Activated effector memory CD4-positive, alpha-beta T cell treated with anti-CD3 and anti-CD28 coated beads, Interleukin-2, amount 50 U/mL, for 16 hours (primary cell): ENCODE results near the gene DEFB124.
"Not testable (repeated sequence)": the region's sequence is repeated elsewhere in the genome, so short reads cannot be mapped to it uniquely, and the experiment has no call there.

Source experiments
- DNase-seq: peaks from one replicate; pipeline ENCODE4 v3.0.0-alpha.2; 2020

The DEFB124 gene

DNA sequence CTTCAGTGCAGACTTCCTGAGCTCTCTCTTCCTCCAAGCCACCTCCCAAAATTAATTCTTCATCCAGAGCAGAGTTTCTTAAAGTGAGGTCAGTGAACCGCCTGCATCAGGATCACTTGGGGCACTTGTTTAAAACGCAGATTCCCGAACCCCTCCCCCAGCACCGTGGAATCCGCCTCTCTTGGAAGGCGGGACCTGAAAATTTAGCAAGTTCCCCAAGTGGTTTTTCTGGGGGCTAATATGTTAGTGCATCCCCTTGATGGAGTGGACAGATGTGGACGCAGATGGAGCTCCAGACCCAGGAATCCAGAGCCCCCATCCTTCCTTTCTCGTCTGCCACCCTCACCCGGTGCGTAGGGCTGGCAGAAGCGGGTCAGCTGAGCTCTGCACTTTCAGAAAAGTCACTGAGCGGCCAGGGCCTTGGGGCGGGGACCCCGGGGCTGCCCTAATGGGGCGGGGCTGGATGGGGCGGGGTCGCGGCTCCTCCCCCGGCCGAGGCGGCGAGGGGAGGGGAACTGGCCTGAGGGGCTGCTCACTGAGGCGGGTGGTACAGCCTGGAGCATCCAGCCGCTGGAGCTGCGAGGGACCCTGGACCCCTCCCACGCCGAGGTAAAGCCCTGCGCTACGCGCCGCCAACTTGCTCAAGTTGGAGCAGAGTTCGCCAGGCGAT, at the start of gene DEFB124, which contains the start of gene REM1:
Gene DEFB124 (minus strand): TSS at position 370 of the 670 bp plus-strand sequence. CDS start 2,114 bp downstream, outside the sequence.
Gene REM1 (plus strand): TSS at position 531 of the 670 bp plus-strand sequence. CDS start 1,158 bp downstream, outside the sequence.
- peak; percentile 53 for DNase-seq

DNA sequence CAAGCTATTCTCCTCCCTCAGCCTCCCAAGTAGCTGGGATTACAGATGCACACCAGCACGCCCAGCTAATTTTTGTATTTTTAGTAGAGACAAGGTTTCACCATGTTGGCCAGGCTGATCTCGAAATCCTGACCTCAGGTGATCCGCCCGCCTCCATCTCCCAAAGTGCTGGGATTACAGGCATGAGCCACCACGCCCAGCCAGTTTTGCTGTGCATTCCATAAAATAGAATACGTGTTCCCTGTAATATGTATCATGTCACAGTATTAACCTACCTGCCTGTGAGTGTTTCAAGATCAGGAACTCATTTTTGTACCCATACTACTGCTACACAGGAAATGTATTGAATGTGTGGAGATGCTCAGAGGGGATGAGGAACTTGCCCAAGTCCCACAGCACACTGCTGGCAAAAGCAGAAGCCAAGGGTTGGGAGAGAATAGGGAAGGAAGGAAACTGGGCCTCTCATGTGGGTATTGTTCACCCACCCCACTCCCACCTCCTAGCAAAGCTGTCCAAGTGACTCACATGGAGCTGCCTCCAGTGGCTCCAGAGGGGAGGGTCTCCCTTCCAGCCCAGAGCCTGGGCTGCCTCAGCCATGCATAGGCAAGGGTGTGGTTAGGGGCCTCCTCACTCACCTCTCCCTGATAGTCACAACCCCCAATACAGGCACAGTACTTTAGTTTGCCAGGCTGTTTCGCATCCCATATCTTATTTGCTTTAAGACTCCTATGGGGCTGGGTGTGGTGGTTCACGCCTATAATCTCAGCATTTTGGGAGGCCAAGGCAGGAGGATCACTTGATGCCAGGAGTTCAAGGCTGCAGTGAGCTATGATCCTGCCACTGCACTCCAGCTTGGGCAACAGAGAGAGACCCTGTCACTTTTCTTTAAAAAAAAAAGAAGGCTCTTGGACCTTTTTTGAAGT, 48.7 kb upstream of the DEFB124 start:
- DNase-seq: no peak

DNA sequence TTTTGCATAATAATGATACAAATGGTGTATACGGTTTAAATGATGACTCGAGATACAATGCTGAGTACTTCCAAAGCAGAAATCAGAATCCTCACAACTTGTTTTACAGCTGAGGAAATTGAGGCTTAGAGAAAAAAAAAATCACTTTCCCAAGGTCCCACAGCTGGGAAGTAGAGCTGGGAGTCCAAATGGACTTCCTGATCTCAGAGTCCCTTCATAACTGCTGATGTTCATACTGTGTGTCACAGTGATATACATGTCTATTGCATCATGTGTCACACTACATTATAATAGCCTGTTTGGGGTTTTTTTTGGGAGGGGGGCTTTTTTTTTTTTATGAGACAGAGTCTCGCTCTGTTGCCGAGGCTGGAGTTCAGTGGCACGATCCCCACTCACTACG, 47.8 kb upstream of the DEFB124 start:
- no peak for DNase-seq

- DNase-seq: not testable (repeated sequence)
Observed at GRCh38 chr20:31521267-31521666, 46.3 kb upstream of the DEFB124 start.

DNA sequence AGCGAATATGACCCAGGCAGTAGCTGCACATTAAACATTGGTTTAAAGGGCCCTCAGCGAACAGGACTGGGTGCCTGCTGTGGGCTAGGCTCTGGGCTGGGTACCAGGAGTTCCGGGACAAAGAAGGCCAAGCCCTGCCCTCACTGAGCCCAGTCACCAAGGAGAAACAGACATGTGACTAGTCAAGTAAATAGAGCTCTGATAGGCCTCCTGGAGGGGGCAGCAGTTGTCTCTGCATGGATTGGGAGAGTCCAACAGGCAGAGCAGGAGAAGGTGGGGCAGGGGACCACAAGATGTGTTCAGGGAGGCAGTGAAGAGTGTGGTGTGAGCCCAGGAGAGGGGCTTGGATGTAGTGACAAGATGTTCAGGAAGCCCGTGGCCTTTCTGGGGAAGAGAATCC, 42.4 kb upstream of the DEFB124 start:
- no peak for DNase-seq

DNA sequence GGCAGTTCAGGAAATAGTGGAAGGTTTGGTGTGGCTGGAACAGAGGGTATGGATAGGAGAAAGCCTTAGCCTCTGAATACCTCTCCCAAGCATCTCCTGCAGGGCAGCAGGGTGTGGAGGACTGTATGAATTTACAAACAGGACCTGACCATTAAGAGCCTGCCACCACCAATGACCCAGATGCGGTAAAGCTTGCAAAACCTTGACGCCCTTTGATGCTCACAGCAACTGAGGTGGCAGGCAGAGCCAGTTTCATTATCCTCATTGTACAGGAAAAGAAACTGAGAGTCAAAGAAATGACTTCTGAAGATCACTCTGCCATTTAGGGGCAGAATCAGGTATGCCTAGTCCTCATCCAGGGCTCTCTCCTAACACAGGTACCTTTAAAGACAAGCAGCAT, 41.7 kb upstream of the DEFB124 start:
- DNase-seq: peak; percentile 66

GRCh38 chr20:31516166-31516565, 41.2 kb upstream of the DEFB124 start:
- DNase-seq: no peak

DNA sequence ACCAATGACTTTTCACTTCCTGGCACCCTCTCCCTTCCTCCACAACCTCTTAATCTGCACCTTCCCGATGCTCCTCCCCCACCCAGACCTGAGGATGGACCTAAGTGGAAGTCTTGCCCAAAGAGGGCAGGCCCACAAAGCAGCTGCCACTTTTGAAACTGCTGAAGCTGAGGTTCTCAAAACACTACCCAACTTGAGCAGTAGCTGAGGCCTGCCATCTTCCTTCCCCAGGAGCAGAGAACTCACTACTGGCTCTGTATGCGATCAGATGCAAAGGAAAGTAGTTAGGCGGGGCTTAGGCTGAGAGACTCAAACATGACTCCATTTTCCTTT, 40.8 kb upstream of the DEFB124 start:
- peak; percentile 62 for DNase-seq

- no peak for DNase-seq
Observed at GRCh38 chr20:31515072-31515774, 40.3 kb upstream of the DEFB124 start.

GRCh38 chr20:31514154-31515071, 39.5 kb upstream of the DEFB124 start, which contains the start of gene HM13:
Gene HM13, plus strand, starts transcription at chr20:31514442. Its CDS starts 110 bp downstream, at chr20:31514552.
- DNase-seq: peak; percentile 95

DNA sequence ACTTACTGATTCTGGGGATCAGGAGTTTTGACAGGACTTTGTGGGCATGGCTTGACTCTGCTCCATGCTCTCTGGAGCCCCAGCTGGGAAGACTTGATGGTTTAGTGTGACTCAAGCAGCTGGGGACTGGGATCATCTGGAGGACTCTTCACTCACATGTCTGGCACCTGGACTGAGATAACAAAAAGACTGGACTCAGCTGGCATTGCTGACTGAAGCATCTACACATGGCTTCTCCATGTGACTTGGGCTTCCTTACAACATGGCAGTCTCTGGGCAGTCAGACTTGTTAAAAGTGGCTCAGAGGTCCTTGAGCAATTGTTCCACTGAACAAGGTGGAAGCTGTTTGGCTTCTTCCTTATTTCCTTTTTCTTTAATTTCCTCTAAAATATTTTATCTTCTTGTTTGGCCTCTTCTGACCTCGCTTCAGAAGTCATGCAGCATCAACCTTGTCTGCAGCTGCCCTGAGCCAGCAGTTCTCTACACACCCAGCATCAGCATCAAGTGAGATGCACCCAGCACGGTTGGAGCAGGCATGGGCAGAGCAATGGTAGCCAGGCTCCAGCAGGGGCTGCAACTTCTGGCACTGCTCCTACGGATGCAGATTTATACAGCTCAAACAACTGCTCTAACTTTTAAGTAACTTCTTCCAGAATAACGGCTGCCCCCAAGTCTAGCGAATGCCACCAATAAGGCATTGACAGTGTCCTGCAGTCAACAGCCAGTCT, 33.8 kb upstream of the DEFB124 start:
- no peak for DNase-seq

DNA sequence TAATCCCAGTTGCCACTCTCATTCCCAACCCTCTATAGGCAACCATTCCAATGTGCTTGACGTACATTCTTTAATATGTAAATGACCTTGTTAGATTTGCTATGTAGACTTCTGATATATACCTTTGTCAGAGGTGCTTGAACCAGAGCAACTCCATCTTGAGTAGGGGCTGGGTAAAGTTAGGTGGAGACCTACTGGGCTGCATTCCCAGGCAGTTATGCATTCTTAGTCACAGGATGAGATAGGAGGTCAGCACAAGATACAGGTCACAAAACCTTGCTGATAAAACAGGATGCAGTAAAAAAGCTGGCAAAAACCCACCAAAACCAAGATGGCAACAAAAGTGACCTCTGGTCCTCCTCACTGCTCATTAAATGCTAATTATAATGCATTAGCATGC, 31.0 kb upstream of the DEFB124 start:
- DNase-seq: no peak

GRCh38 chr20:31502884-31503673, 28.2 kb upstream of the DEFB124 start:
- DNase-seq: peak; percentile 90

- no peak for DNase-seq
Observed at GRCh38 chr20:31500527-31500926, 25.6 kb upstream of the DEFB124 start.

GRCh38 chr20:31497838-31498540, 23.1 kb upstream of the DEFB124 start:
- DNase-seq: no peak

DNA sequence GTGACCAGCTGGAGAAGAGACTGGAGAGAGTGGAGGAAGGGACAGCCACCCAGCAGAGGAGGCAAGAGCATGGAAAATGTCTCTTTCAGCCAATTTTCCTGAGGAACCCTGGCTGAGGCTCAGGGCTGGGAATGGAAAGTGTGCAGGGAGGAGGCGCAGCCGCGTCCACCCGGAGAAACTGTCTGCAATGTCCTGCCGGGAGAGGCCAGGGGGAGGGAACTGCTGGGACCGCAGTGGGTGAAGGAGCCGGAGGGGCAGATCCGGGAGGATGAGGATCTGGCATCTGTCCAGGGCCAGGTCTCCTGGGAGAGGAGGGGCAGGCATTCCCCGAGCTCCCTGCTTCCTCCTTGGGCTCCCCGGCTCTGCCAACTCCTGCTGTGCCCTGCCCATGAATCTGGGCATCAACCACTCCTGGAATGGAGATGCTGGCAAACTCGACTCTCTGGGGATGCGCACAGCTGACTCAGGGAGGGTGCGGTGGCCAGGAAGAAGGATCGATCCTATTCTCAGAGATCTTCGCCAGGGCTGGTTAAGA, 21.9 kb upstream of the DEFB124 start:
- no peak for DNase-seq

DNA sequence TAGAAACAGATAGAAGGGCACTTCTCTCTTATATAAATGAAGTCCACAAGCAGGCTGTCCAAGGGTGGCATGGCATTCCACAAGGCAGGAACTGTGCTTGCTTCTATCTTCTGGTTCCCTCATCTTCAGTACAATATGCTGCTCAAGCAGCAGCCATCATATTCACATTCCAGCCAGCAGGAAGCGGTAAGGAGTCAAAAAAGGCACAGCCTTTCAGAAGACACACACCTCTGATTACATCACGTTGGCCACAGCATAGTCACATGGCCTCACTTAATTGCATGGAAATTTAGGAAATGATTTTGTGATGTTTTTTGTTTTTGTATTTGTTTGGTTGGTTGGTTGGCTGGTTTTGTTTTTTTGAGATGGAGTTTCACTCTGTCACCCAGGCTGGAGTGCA, 19.2 kb upstream of the DEFB124 start:
- DNase-seq: no peak

DNA sequence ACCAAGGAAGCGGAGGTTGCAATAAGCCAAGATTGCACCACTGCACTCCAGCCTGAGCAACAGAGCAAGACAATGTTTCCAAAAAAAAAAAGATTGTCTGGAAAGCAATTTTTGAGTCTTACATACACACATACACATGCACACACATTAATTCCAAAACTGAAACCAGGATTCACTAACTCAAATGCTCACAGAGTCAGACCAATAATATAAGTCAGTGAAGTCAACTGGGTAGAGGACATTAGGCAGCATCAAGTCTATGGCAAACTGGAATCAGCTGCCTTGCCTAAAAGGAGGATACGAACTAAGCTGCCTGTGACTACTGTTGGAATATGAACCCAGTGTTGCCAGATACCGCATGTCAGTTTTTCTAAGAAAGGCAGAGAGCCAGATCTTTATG, 15.8 kb upstream of the DEFB124 start:
- no peak for DNase-seq

DNA sequence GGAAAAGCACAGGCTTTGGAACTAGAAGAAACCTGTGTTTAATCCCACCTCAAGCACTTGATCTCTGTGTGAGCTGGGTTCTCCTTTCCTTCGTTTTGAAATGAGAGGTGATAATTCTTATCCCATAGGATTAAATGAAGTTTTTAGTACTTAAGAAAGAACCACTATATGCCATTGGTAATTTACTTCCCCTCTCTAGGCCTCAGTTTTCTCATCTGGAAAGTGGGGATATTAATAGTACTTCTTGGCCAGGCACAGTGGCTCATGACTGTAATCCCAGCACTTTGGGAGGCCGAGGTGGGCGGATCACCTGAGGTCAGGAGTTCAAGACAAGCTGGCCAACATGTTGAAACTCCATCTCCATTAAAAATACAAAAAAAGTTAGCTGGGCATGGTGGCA, 14.2 kb upstream of the DEFB124 start:
- no peak for DNase-seq

GRCh38 chr20:31488115-31488514, 13.2 kb upstream of the DEFB124 start:
- no peak for DNase-seq
